NK-92 (cell line): ENCODE measurements around the gene TXNDC2.

ENCODE experiments used
- DNase-seq: peaks from one replicate; lab custom pipeline; 2025; ENCODE audit not compliant: unreplicated experiment; lab: John Stamatoyannopoulos, UW

Gene TXNDC2

GRCh38 chr18:9930299-9930884 is 44.6 kb downstream of the TXNDC2 start:
- DNase-seq = no peak

GRCh38 chr18:9931146-9931545 is 45.4 kb downstream of the TXNDC2 start:
- no peak for DNase-seq

- no peak for DNase-seq
Observed at GRCh38 chr18:9931678-9932077, 45.9 kb downstream of the TXNDC2 start.

- DNase-seq = no peak
Observed at GRCh38 chr18:9933865-9934264, 48.1 kb downstream of the TXNDC2 start.

GRCh38 chr18:9934274-9934673 is 48.5 kb downstream of the TXNDC2 start:
- no peak for DNase-seq
